ENCODE measurements around the gene TULP4.
"Not testable (repeated sequence)": the region's sequence is repeated elsewhere in the genome, so short reads cannot be mapped to it uniquely, and the experiment has no call there.

TULP4 gene

GRCh38 chr6:158293122-158293521 is 19.1 kb upstream of the TULP4 start:
- H3K4me3 ChIP-seq (ENCODE audit: low read depth in 1 of 2, low read length in 2 of 2) = no peak overlapping the region
- H3K4me1 ChIP-seq (ENCODE audit: control insufficient read depth in 1 of 2, insufficient read depth in 2 of 2, low read length in 2 of 2) = peaks cover 2 to 6% of the 10 kb centered on the region in 2 donors
- H3K27me3 ChIP-seq (ENCODE audit: control insufficient read depth in 1 of 2, insufficient read depth in 2 of 2, low read length in 2 of 2) = no peaks in the 10 kb centered on the region
- H3K9me3 ChIP-seq (ENCODE audit: control insufficient read depth in 1 of 2, low read length in 2 of 2) = peaks cover 5 to 9% of the 10 kb centered on the region in 2 donors
- no peak overlapping the region for H3K9ac ChIP-seq (ENCODE audit: low read depth in 1 of 2, low read length in 2 of 2)
- no peaks in the 10 kb centered on the region for H3K36me3 ChIP-seq (ENCODE audit: control insufficient read depth in 1 of 2, insufficient read depth in 2 of 2, low read length in 2 of 2)
- H3K27ac ChIP-seq (ENCODE audit: low read depth, low read length) = no peak overlapping the region

GRCh38 chr6:158295976-158296853 is 16.1 kb upstream of the TULP4 start:
- not testable (repeated sequence) for H3K4me1 ChIP-seq (ENCODE audit: control insufficient read depth in 1 of 2, insufficient read depth in 2 of 2, low read length in 2 of 2); H3K27ac ChIP-seq (ENCODE audit: low read depth, low read length); H3K9ac ChIP-seq (ENCODE audit: low read depth in 1 of 2, low read length in 2 of 2); H3K36me3 ChIP-seq (ENCODE audit: control insufficient read depth in 1 of 2, insufficient read depth in 2 of 2, low read length in 2 of 2); H3K27me3 ChIP-seq (ENCODE audit: control insufficient read depth in 1 of 2, insufficient read depth in 2 of 2, low read length in 2 of 2)
- Histone ChIP-seq H3K9me3 (ENCODE audit: control insufficient read depth in 1 of 2, low read length in 2 of 2) (peaks cover 9 to 15% of the 10 kb centered on the region in 2 donors), H3K4me3 (ENCODE audit: low read depth in 1 of 2, low read length in 2 of 2) (peak overlapping the region in 1 of 2 donors; percentile 15)

DNA sequence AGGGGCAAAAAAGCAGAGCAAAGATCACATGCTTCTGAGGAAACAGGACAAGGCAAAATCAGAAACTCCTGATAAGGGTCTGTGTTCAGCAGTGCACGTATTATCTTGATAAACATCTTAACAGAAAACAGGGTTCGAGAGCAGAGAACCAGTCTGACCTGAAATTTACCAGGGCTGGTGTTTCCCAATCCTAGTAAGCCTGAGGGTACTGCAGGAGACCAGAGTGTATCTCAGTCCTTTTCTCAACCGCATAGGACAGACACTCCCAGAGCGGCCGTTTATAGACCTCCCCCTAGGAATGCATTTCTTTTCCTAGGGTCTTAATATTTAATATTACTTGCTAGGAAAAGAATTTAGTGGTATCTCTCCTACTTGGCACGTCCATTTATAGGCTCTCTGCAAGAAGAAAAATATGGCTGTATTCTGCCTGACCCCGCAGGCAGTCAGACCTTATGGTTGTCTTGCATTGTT is 15.4 kb upstream of the TULP4 start:
- H3K36me3 ChIP-seq (ENCODE audit: control insufficient read depth in 1 of 2, insufficient read depth in 2 of 2, low read length in 2 of 2); H3K27me3 ChIP-seq (ENCODE audit: control insufficient read depth in 1 of 2, insufficient read depth in 2 of 2, low read length in 2 of 2); H3K4me1 ChIP-seq (ENCODE audit: control insufficient read depth in 1 of 2, insufficient read depth in 2 of 2, low read length in 2 of 2); H3K9ac ChIP-seq (ENCODE audit: low read depth in 1 of 2, low read length in 2 of 2); H3K27ac ChIP-seq (ENCODE audit: low read depth, low read length): not testable (repeated sequence)
- peaks cover 9 to 15% of the 10 kb centered on the region in 2 donors for H3K9me3 ChIP-seq (ENCODE audit: control insufficient read depth in 1 of 2, low read length in 2 of 2)
- H3K4me3 ChIP-seq (ENCODE audit: low read depth in 1 of 2, low read length in 2 of 2) = peak overlapping the region in 1 of 2 donors; percentile 15

GRCh38 chr6:158297657-158298056 is 14.6 kb upstream of the TULP4 start:
- peaks cover 9 to 15% of the 10 kb centered on the region in 2 donors for H3K9me3 ChIP-seq (ENCODE audit: control insufficient read depth in 1 of 2, low read length in 2 of 2)
- not testable (repeated sequence) for H3K27me3 ChIP-seq (ENCODE audit: control insufficient read depth in 1 of 2, insufficient read depth in 2 of 2, low read length in 2 of 2); H3K4me1 ChIP-seq (ENCODE audit: control insufficient read depth in 1 of 2, insufficient read depth in 2 of 2, low read length in 2 of 2); H3K36me3 ChIP-seq (ENCODE audit: control insufficient read depth in 1 of 2, insufficient read depth in 2 of 2, low read length in 2 of 2); H3K4me3 ChIP-seq (ENCODE audit: low read depth in 1 of 2, low read length in 2 of 2); H3K27ac ChIP-seq (ENCODE audit: low read depth, low read length); H3K9ac ChIP-seq (ENCODE audit: low read depth in 1 of 2, low read length in 2 of 2)

DNA sequence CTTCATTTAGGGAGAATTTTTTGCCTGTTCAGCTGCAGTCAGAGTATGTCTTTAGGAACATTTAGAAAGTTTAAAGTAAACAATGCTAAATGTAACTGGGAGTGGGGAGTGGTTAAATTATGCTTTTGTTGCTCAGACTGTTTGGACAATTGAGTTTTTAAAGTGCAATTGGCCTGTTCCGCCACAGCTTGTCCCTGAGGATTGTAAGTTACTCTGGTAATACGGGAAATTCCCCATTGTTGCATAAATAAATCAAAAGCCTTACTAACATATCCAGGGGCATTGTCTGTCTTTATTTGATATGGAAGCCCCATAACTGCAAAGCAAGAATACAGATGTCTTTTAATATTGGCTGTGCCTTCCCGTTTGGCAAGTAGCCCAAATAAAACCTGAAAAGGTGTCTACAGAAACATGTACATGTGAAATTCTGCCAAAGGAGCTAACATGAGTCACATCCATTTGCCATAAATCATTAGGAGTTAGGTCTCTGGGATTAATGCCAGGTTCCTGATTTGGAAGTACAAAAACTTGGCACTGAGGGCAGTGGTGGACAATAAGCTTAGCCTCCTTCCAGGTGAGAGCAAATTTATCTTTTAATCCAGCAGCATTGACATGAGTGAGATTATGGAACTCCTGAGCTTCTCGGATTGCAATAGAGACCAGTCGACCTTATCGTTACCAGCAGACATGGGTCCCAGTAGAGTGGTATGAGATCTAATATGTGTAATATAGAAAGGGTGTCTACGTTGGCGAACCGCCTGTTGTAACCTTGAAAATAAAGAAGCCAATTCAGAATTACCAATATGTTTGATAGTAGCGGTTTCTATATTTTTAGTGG is 11.7 kb upstream of the TULP4 start:
- not testable (repeated sequence) for H3K27ac ChIP-seq (ENCODE audit: low read depth, low read length); H3K27me3 ChIP-seq (ENCODE audit: control insufficient read depth in 1 of 2, insufficient read depth in 2 of 2, low read length in 2 of 2); H3K36me3 ChIP-seq (ENCODE audit: control insufficient read depth in 1 of 2, insufficient read depth in 2 of 2, low read length in 2 of 2); H3K9ac ChIP-seq (ENCODE audit: low read depth in 1 of 2, low read length in 2 of 2); H3K4me3 ChIP-seq (ENCODE audit: low read depth in 1 of 2, low read length in 2 of 2)
- H3K9me3 ChIP-seq (ENCODE audit: control insufficient read depth in 1 of 2, low read length in 2 of 2) = peaks cover 9 to 18% of the 10 kb centered on the region in 2 donors
- H3K4me1 ChIP-seq (ENCODE audit: control insufficient read depth in 1 of 2, insufficient read depth in 2 of 2, low read length in 2 of 2) = peaks cover 7 to 12% of the 10 kb centered on the region in 2 donors

DNA sequence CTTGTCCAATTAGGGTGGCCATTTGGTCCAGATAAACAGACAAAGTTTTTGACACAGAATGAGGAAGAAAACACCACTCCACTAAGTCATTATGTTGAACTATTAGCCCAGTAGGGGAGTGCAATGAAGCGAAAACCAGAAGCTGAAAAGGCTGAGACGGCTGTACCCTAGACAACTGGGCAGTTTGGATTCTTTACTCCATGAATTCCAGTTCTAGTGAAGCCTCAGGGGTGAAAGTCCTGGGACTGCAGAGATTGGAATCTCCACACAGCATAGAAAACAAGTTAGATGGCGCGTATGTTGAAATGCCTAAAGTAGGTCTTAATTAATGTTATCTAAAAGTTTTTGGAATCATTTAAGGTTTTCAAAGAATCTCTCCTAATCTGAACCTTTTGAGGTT is 10.7 kb upstream of the TULP4 start:
- H3K4me3 ChIP-seq (ENCODE audit: low read depth in 1 of 2, low read length in 2 of 2); H3K27me3 ChIP-seq (ENCODE audit: control insufficient read depth in 1 of 2, insufficient read depth in 2 of 2, low read length in 2 of 2); H3K9ac ChIP-seq (ENCODE audit: low read depth in 1 of 2, low read length in 2 of 2); H3K27ac ChIP-seq (ENCODE audit: low read depth, low read length); H3K36me3 ChIP-seq (ENCODE audit: control insufficient read depth in 1 of 2, insufficient read depth in 2 of 2, low read length in 2 of 2): not testable (repeated sequence)
- Histone ChIP-seq H3K9me3 (ENCODE audit: control insufficient read depth in 1 of 2, low read length in 2 of 2) (peaks cover 8 to 17% of the 10 kb centered on the region in 2 donors), H3K4me1 (ENCODE audit: control insufficient read depth in 1 of 2, insufficient read depth in 2 of 2, low read length in 2 of 2) (peaks cover 7 to 12% of the 10 kb centered on the region in 2 donors)

DNA sequence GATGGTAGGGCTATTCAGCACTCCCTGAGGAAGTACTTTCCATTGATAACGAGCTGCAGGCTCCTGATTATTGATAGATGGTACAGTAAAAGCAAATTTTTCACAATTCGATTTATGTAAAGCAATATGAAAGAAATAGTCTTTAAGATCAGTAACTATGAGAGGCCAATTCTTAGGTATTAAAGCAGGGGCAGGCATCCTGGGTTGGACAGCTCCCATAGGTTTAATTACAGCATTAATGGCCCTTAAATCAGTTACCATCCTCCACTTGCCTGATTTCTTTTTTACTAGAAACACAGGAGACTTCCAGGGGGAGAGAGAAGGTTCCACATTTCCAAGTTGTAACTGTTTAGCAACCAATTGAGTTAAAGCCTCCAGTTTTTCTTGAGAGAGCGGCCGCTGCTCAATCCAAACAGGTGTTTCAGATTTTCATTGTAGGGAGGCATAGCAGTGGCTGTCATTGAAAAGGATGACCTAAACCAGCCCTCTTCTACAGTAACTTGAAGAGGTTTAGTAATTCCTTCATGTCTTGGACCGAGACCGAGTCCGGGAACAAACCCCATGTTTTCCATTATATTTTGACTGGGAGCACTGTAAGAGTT is 10.0 kb upstream of the TULP4 start:
- H3K9ac ChIP-seq (ENCODE audit: low read depth in 1 of 2, low read length in 2 of 2); H3K27ac ChIP-seq (ENCODE audit: low read depth, low read length); H3K36me3 ChIP-seq (ENCODE audit: control insufficient read depth in 1 of 2, insufficient read depth in 2 of 2, low read length in 2 of 2); H3K9me3 ChIP-seq (ENCODE audit: control insufficient read depth in 1 of 2, low read length in 2 of 2); H3K27me3 ChIP-seq (ENCODE audit: control insufficient read depth in 1 of 2, insufficient read depth in 2 of 2, low read length in 2 of 2): not testable (repeated sequence)
- peaks cover 7 to 12% of the 10 kb centered on the region in 2 donors for H3K4me1 ChIP-seq (ENCODE audit: control insufficient read depth in 1 of 2, insufficient read depth in 2 of 2, low read length in 2 of 2)
- peak overlapping the region in 1 of 2 donors; percentile 29 for H3K4me3 ChIP-seq (ENCODE audit: low read depth in 1 of 2, low read length in 2 of 2)

DNA sequence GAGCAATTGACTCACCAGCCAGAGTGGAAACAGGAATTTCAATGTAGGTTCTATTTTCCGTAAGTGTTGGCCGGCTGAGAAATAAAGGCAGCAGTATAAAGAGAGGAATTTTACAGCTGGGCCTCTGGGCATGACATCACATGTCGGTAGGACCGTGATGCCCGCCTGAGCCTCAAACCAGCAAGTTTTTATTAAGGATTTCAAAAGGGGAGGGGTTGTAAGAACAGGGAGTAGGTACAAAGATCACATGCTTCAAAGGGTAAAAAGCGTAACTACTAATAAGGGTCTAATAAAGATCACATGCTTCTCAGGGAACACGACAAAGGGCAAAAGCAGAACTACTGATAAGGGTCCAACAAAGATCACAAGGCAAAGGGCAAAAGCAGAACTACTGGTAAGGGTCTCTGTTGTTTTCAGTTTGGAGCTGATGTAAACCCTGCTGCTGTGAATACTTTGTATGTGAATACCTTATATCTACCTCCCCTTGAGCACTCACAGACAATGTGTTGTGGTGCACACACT is 9.0 kb upstream of the TULP4 start:
- H3K9ac ChIP-seq (ENCODE audit: low read depth in 1 of 2, low read length in 2 of 2) = no peak overlapping the region
- no peak overlapping the region for H3K27ac ChIP-seq (ENCODE audit: low read depth, low read length)
- peaks cover 4 to 9% of the 10 kb centered on the region in 2 donors for H3K9me3 ChIP-seq (ENCODE audit: control insufficient read depth in 1 of 2, low read length in 2 of 2)

GRCh38 chr6:158304254-158304653 is 8.0 kb upstream of the TULP4 start:
- Histone ChIP-seq H3K9ac (ENCODE audit: low read depth in 1 of 2, low read length in 2 of 2) (no peak overlapping the region), H3K9me3 (ENCODE audit: control insufficient read depth in 1 of 2, low read length in 2 of 2) (peaks cover 0 to 4% of the 10 kb centered on the region in 2 donors), H3K4me1 (ENCODE audit: control insufficient read depth in 1 of 2, insufficient read depth in 2 of 2, low read length in 2 of 2) (peaks cover 7 to 12% of the 10 kb centered on the region in 2 donors), H3K4me3 (ENCODE audit: low read depth in 1 of 2, low read length in 2 of 2) (no peak overlapping the region), H3K27me3 (ENCODE audit: control insufficient read depth in 1 of 2, insufficient read depth in 2 of 2, low read length in 2 of 2) (no peaks in the 10 kb centered on the region), H3K36me3 (ENCODE audit: control insufficient read depth in 1 of 2, insufficient read depth in 2 of 2, low read length in 2 of 2) (no peaks in the 10 kb centered on the region), H3K27ac (ENCODE audit: low read depth, low read length) (no peak overlapping the region)

More for the DNA sequence above, 9.0 kb upstream of the TULP4 start:
- H3K27me3 ChIP-seq (ENCODE audit: control insufficient read depth in 1 of 2, insufficient read depth in 2 of 2, low read length in 2 of 2) = no peaks in the 10 kb centered on the region
- peak overlapping the region in 1 of 2 donors; percentile 3 for H3K4me3 ChIP-seq (ENCODE audit: low read depth in 1 of 2, low read length in 2 of 2)
- peaks cover 7 to 12% of the 10 kb centered on the region in 2 donors for H3K4me1 ChIP-seq (ENCODE audit: control insufficient read depth in 1 of 2, insufficient read depth in 2 of 2, low read length in 2 of 2)
- H3K36me3 ChIP-seq (ENCODE audit: control insufficient read depth in 1 of 2, insufficient read depth in 2 of 2, low read length in 2 of 2) = no peaks in the 10 kb centered on the region
